ENCODE data around the gene MOSPD2. TPM values are rescaled to one million over a fixed set of nuclear protein-coding genes. Genes with fewer than 3 reads are reported as not detected.

MOSPD2 gene
- total RNA-seq, 4 donors from 2014 or later = 8.6 to 15.9 (median 10.1) TPM

- no peak for ATAC-seq
- no peak overlapping the region for H3K27ac ChIP-seq
- no peaks in the 10 kb centered on the region for H3K9me3 ChIP-seq
- no peaks in the 10 kb centered on the region for H3K36me3 ChIP-seq
- no peaks in the 10 kb centered on the region for H3K27me3 ChIP-seq
- no peaks in the 10 kb centered on the region for H3K4me1 ChIP-seq
- H3K4me3 ChIP-seq = no peak overlapping the region
- no peak for TF ChIP-seq EP300 (IDR thresholded peaks at IDR 0.05)
- no peak for TF ChIP-seq POLR2AphosphoS5 (IDR thresholded peaks at IDR 0.05)
- no peak for TF ChIP-seq POLR2A (IDR thresholded peaks at IDR 0.05)
- TF ChIP-seq, protein P1, sequence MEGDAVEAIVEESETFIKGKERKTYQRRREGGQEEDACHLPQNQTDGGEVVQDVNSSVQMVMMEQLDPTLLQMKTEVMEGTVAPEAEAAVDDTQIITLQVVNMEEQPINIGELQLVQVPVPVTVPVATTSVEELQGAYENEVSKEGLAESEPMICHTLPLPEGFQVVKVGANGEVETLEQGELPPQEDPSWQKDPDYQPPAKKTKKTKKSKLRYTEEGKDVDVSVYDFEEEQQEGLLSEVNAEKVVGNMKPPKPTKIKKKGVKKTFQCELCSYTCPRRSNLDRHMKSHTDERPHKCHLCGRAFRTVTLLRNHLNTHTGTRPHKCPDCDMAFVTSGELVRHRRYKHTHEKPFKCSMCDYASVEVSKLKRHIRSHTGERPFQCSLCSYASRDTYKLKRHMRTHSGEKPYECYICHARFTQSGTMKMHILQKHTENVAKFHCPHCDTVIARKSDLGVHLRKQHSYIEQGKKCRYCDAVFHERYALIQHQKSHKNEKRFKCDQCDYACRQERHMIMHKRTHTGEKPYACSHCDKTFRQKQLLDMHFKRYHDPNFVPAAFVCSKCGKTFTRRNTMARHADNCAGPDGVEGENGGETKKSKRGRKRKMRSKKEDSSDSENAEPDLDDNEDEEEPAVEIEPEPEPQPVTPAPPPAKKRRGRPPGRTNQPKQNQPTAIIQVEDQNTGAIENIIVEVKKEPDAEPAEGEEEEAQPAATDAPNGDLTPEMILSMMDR (IDR thresholded peaks at IDR 0.05) = no peak
Measured at GRCh38 chrX:14832586-14832985, 40.6 kb upstream of the MOSPD2 start.

DNA sequence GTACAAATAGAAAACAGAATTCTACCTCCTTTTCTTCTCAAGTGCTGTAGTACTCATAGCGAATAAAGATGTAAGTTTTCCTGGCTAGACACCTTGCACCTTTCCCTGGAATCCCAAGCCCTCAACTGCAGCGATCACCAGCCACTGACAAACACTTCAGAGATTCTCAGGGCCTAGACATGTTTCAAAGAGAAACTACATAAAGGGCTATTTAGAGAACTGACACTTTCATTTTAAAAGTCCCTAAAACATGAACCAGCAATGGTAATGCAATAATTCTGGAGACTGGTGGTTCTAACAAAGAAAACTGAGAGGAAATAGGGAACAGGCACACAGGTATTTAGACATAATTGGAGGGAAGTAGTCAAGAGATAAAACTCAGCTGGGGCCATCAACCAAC lies 36.1 kb upstream of the MOSPD2 start:
- no peak for TF ChIP-seq EP300 (IDR thresholded peaks at IDR 0.05)
- no peak overlapping the region for H3K27ac ChIP-seq
- no peak for ATAC-seq
- no peak overlapping the region for H3K4me3 ChIP-seq
- H3K36me3 ChIP-seq = no peaks in the 10 kb centered on the region
- no peaks in the 10 kb centered on the region for H3K4me1 ChIP-seq
- no peaks in the 10 kb centered on the region for H3K9me3 ChIP-seq
- no peaks in the 10 kb centered on the region for H3K27me3 ChIP-seq
- WGBS, 2 donors (ENCODE audit: low coverage in 1 of 2) = 83 to 100% methylated on average over 2 of the region's 2 CpGs

GRCh38 chrX:14843666-14844065 lies 29.6 kb upstream of the MOSPD2 start:
- H3K36me3 ChIP-seq = no peaks in the 10 kb centered on the region
- WGBS, 2 donors (ENCODE audit: low coverage in 1 of 2) = 84% methylated on average over 4 of the region's 4 CpGs; no CpG with 5 or more reads in 1 of the 2 donors
- H3K27me3 ChIP-seq = no peaks in the 10 kb centered on the region
- H3K4me3 ChIP-seq = no peak overlapping the region
- H3K4me1 ChIP-seq = no peaks in the 10 kb centered on the region
- no peak overlapping the region for H3K27ac ChIP-seq
- ATAC-seq = no peak
- H3K9me3 ChIP-seq = no peaks in the 10 kb centered on the region
- TF ChIP-seq, protein P1 (IDR thresholded peaks at IDR 0.05) = no peak
- TF ChIP-seq POLR2A (IDR thresholded peaks at IDR 0.05) (no peak), POLR2AphosphoS5 (IDR thresholded peaks at IDR 0.05) (no peak), EP300 (IDR thresholded peaks at IDR 0.05) (no peak)

- no peaks in the 10 kb centered on the region for H3K36me3 ChIP-seq
- no peaks in the 10 kb centered on the region for H3K4me1 ChIP-seq
- no peak for ATAC-seq
- H3K9me3 ChIP-seq = no peaks in the 10 kb centered on the region
- H3K27ac ChIP-seq = no peak overlapping the region
- no peak overlapping the region for H3K4me3 ChIP-seq
- 81 to 87% methylated on average over 3 of the region's 3 CpGs for WGBS, 2 donors (ENCODE audit: low coverage in 1 of 2)
- no peak for TF ChIP-seq POLR2AphosphoS5 (IDR thresholded peaks at IDR 0.05)
- TF ChIP-seq, protein P1 (IDR thresholded peaks at IDR 0.05) = no peak
- TF ChIP-seq EP300 (IDR thresholded peaks at IDR 0.05) = no peak
- no peak for TF ChIP-seq POLR2A (IDR thresholded peaks at IDR 0.05)
- no peaks in the 10 kb centered on the region for H3K27me3 ChIP-seq
Measured at GRCh38 chrX:14851526-14851925, 21.7 kb upstream of the MOSPD2 start.

DNA sequence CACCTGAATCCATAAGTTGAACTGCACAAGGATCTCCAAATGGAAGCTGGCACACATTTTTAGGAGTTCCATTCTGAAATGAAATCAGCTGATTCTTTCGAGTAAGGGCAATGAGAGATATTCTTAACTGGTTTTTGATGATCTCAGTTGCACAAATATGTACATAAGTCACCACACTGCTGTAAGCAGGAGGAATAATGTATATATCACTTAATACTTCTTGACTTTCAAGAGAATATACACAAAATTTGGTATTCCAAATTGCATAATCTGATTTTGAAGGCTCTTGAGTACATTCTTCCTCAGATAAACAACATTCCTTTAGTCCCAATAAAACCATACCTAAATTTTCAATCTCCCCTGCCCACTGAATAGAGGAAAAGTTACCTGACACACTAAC lies 8.6 kb upstream of the MOSPD2 start:
- Histone ChIP-seq H3K9me3 (no peaks in the 10 kb centered on the region), H3K4me3 (no peak overlapping the region), H3K4me1 (no peaks in the 10 kb centered on the region), H3K36me3 (no peaks in the 10 kb centered on the region), H3K27me3 (no peaks in the 10 kb centered on the region), H3K27ac (no peak overlapping the region)
- 67 to 80% methylated on average over 1 of the region's 1 CpG for WGBS, 2 donors (ENCODE audit: low coverage in 1 of 2)
- no peak for ATAC-seq
- TF ChIP-seq, protein P1 (IDR thresholded peaks at IDR 0.05) = no peak
- TF ChIP-seq POLR2A (IDR thresholded peaks at IDR 0.05) (no peak), EP300 (IDR thresholded peaks at IDR 0.05) (no peak), POLR2AphosphoS5 (IDR thresholded peaks at IDR 0.05) (no peak)

All from gastroesophageal sphincter (tissue), 4 donors.